Heart left ventricle (tissue), 13 donors: Measurements from ENCODE around the gene ITGB3.

Source experiments
- POLR2A ChIP-seq, 2 donors: fragments of 450-650 bp; IDR thresholded peaks; one replicate each; pipeline ENCODE4 v1.6.1; 2017; ENCODE audit warnings: antibody characterized with exemption in 2 of 2, mild to moderate bottlenecking in 2 of 2, moderate library complexity in 2 of 2
- TF ChIP-seq, protein P1 (sequence below), 12 donors: fragments of 200-600 bp; sonication (generic) in 4 of 12; IDR thresholded peaks; one replicate each; pipeline versions ENCODE4 v1.5.0 to v1.8.0; 2018 to 2022; ENCODE audit warnings: antibody characterized with exemption in 12 of 12, mild to moderate bottlenecking in 5 of 12
- donor health status: ischemic (EF 13 %, LVEDD 7.1; RV severe dilation, severe dysfunction).
- donor health status: DM: no; HTN: yes; CAD: no.
- donor health status: DM: no; HTN: no; CAD: no.
- donor health status: ischemic (EF 25% LVEDD 6.9; RV normal size, moderate dysfunction).
- donor health status: ischemic (EF 25% LVEDD 5.7; RV mildly dilated, moderate dysfunction).
- donor health status: ischemic (EF 35%, LVEDD 5.7; RV mildly dilated, moderate dysfunction).
- donor health status: nonischemic (EF 11% LVEDD 7.7; RV severe dilation, severe dysfunction).
- donor health status: DM: yes; HTN: yes; CAD: no.
- donor health status: PGD.
- donor health status: ischemic (EF 29% LVEDD 5.4; RV normal size, mild dysfunction).
- donor health status: nonischemic (EF 23%, LVEDD 6.1; RV moderate dilation, normal function).

DNA sequence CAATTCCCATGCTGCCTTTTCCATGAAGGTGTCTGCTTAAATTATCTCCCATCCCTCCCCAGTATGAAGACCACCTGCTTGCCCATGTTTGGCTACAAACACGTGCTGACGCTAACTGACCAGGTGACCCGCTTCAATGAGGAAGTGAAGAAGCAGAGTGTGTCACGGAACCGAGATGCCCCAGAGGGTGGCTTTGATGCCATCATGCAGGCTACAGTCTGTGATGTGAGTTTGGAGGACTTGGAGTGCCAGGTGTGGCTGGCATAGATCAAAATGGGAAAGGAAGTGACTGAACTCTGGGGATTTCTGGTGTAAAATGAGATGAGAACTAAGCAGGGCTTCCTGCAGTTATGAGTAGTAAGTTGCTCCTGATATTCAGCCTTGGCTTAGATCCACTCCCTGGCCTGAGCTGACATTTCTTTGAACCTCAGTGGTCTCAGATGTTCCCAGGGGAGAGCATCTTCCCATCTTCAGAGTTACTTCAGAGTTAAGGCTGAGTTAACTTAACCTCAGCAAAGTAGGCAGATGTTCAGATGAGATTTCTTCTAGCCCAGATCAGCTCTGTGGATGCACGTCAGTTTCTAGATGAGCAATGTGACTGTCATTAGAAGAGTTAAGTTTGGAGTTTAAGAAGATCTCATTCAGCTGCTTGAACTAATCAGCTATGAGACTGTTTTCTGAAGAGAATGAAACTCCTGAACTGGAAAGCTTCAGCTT lies 32.7 kb downstream of the ITGB3 start:
- TF ChIP-seq, protein P1, sequence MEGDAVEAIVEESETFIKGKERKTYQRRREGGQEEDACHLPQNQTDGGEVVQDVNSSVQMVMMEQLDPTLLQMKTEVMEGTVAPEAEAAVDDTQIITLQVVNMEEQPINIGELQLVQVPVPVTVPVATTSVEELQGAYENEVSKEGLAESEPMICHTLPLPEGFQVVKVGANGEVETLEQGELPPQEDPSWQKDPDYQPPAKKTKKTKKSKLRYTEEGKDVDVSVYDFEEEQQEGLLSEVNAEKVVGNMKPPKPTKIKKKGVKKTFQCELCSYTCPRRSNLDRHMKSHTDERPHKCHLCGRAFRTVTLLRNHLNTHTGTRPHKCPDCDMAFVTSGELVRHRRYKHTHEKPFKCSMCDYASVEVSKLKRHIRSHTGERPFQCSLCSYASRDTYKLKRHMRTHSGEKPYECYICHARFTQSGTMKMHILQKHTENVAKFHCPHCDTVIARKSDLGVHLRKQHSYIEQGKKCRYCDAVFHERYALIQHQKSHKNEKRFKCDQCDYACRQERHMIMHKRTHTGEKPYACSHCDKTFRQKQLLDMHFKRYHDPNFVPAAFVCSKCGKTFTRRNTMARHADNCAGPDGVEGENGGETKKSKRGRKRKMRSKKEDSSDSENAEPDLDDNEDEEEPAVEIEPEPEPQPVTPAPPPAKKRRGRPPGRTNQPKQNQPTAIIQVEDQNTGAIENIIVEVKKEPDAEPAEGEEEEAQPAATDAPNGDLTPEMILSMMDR (IDR thresholded peaks at IDR 0.05) = no peak
- no peak for TF ChIP-seq POLR2A (IDR thresholded peaks at IDR 0.05)
